ENCODE measurements around the gene ARRDC3.

- TF ChIP-seq CTCF (IDR thresholded peaks at IDR 0.05) (peak in 1 of 3 donors; percentile 2), POLR2AphosphoS5 (IDR thresholded peaks at IDR 0.05) (peak; percentile 97 to 99 (median 98))
These were observed at the start of gene ARRDC3 for GRCh38 chr5:91383027-91383955.

All from breast epithelium (tissue), 3 donors.